ENCODE measurements around the gene INPP5J.

DNA sequence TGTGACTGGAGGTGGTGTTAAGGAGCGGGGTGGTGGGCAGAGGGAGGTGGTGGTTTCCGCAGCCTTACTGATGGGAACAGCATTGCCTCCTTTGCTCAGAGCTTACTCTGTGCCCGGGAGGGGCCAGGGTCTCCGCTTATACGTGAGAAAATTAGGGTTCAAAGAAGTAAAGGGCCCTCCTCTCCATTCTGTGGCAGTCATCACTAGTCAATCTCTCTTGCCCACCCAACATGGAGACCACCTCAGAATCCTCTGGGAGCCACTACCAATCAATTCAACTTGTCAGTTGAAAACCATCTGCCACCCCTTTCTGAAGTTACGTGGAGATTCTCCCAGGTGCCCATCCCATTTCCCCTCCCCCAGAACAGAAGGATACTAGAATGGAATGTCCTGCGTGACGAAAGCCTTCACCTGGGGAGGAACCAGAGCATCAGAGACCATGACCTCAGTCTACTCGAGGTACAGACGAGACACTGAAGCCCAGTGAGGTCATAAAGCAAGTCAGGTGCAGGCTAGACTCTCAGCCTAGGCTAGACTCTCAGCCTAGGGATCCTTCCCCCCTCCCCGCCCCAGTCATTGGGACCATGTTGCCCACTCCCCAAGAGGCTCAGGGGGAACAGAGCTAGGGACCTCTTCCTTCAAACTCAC is 17.4 kb upstream of the INPP5J start:
- TF ChIP-seq GATA3 (IDR thresholded peaks at IDR 0.05; ENCODE audit: low read depth, low read length) (no peak), GATA2 (IDR thresholded peaks at IDR 0.05; ENCODE audit: low read depth, low read length) (no peak)

Measured in SH-SY5Y (cell line).